Measurements from ENCODE around the gene MYMX.

DNA sequence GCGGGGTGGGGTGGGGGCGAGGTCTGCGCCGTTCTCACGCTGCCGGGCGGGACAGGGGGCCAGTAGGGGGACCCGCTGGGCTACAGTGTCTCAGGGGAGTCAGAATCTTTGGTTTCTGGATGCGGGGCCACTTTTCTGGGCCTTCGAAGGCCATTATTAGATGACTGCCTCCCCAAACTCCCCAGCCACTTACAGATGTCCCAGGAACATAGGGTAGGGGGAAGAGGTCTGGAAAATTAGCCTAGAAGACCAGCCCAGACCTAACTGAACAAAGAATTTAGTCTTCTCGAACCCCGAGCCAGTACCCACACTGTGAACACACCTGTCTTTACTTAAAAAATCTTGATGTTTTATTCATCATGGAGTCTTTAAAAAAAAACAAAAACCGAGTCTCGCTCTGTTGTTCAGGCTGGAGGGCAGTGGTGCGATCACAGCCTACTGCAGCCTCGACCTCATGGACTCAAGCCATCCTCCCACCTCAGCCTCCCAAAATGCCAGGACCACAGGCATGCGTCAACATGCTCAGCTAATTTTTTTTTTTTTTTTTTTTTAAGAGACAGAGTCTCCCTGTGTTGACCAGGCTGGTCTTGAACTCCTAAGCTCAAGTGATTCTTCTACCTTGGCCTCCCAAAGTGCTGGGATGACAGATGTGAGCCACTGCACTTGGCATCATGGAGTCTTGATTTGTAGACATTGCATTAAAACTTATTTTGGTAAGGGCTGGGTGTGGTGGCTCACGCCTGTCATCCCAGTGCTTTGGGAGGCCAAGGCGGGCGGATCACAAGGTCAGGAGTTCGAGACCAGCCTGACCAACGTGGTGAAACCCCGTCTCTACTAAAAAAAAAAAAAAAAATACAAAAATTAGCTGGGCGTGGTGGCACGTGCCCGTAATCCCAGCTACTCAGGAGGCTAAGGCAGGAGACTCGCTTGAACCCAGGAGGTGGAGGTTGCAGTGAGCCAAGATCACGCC is 3.4 kb downstream of the MYMX start:
- TF ChIP-seq ZNF274 (IDR thresholded peaks at IDR 0.05; ENCODE audit: low read depth, low read length) = no peak
- no peak for TF ChIP-seq JUND (IDR thresholded peaks at IDR 0.05)
- TF ChIP-seq YY1 (IDR thresholded peaks at IDR 0.05; ENCODE audit: extremely low read depth, insufficient replicate concordance, low read depth, low read length) = no peak
- TF ChIP-seq, protein P1, sequence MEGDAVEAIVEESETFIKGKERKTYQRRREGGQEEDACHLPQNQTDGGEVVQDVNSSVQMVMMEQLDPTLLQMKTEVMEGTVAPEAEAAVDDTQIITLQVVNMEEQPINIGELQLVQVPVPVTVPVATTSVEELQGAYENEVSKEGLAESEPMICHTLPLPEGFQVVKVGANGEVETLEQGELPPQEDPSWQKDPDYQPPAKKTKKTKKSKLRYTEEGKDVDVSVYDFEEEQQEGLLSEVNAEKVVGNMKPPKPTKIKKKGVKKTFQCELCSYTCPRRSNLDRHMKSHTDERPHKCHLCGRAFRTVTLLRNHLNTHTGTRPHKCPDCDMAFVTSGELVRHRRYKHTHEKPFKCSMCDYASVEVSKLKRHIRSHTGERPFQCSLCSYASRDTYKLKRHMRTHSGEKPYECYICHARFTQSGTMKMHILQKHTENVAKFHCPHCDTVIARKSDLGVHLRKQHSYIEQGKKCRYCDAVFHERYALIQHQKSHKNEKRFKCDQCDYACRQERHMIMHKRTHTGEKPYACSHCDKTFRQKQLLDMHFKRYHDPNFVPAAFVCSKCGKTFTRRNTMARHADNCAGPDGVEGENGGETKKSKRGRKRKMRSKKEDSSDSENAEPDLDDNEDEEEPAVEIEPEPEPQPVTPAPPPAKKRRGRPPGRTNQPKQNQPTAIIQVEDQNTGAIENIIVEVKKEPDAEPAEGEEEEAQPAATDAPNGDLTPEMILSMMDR (IDR thresholded peaks at IDR 0.05 in 2 of 3, conservative IDR thresholded peaks at IDR 0.05 in 1 of 3; ENCODE audit: borderline replicate concordance in 1 of 3, insufficient read depth in 1 of 3, low read depth in 2 of 3, low read length in 2 of 3) = no peak
